Upper lobe of right lung (tissue), 1 donor: ENCODE data around the gene RADIL. TPM values are rescaled to one million over a fixed set of nuclear protein-coding genes. Genes with fewer than 3 reads are reported as not detected.
A peak's percentile ranks its signal among the peaks of the same experiment; 100 is the strongest.

Experiments
- ATAC-seq: fragments of 200-7000 bp; cut with Tn5 transposase; one replicate; pipeline ENCODE4 v1.9.1; 2020; ENCODE audit warnings: mild to moderate bottlenecking, moderate library complexity
- DNase-seq: peaks from one replicate; pipeline ENCODE4 v3.0.0-alpha.2; 2020
- H3K27ac ChIP-seq: fragments of 200-600 bp; one replicate; pipeline ENCODE4 v1.8.0; 2022
- H3K27me3 ChIP-seq: fragments of 200-600 bp; one replicate; pipeline ENCODE4 v1.8.0; 2022; ENCODE audit warnings: mild to moderate bottlenecking
- H3K36me3 ChIP-seq: fragments of 200-600 bp; one replicate; pipeline ENCODE4 v1.8.0; 2022
- H3K4me1 ChIP-seq: fragments of 200-600 bp; one replicate; pipeline ENCODE4 v1.8.0; 2022
- H3K4me3 ChIP-seq: fragments of 200-600 bp; one replicate; pipeline ENCODE4 v1.8.0; 2022; ENCODE audit warnings: mild to moderate bottlenecking
- H3K9me3 ChIP-seq: fragments of 200-600 bp; one replicate; pipeline ENCODE4 v1.8.0; 2022
- intact Hi-C: fragments of 100-400 bp; cut with DNase I; formaldehyde crosslinking; loops from one replicate; pipeline ENCODE4 v1.11.0; 2022
- total RNA-seq: library from RNA; stranded (reverse); fragmentation: NEBNext Ultra II Directional; extraction: Animal tissue kit (Norgen Biotek cat#: 25700); gene quantifications from one replicate; pipeline ENCODE4 v1.2.1, GENCODE V29; 2021
- TF ChIP-seq, protein P1 (sequence below): fragments of 200-600 bp; IDR thresholded peaks from one replicate; pipeline ENCODE4 v1.8.0; 2022; ENCODE audit warnings: antibody characterized with exemption
- donor health status: DM: no; HTN: yes; CAD: no; lungs with severe emphysema.

Gene RADIL
- total RNA-seq, 1 donor from 2014 or later = 7.3 TPM

DNA sequence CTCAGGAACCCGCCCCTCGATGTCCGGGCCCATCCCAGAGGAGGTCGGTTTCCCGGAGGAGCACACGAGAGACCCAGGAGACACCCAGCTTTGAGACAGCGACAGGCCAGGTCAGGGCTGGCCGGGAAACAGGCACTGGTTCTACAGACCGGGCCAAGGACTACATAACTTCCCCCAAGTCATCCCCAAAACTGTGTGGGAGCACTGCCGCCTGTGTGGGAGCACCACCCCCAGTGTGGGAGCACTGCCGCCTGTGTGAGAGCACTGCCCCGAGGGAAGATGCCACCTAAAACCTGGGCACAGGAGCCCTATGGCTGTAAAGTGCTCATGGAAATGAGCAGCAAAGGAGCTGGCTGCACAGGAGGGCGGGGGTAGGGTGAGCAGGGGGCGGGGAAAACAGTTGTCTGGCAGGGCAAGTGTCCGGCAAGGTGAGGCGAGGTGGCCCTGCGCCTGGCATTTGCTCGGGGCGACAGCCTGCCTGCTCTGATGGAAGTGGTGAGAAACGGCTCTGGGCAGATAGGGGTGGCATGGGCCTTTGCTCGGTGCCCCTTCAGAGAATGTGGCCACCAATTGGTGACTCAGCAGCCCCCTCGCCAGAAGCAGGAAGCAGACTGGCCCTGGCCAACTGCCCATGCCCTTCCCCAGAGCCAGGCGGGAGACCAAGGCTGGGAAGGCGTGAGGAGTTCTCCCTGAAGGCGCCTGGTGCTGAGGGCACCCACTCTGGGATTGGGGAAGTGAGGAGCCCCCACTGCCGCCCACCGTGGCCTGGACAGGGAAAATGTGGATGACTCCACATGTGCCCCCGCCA lies 47.9 kb downstream of the RADIL start:
- H3K27ac ChIP-seq = no peak overlapping the region
- intact Hi-C loops = loop anchor here (10.0 kb wide), 1 partner anchor 49 kb away; the partner anchor contains the start of gene RADIL
- TF ChIP-seq, protein P1, sequence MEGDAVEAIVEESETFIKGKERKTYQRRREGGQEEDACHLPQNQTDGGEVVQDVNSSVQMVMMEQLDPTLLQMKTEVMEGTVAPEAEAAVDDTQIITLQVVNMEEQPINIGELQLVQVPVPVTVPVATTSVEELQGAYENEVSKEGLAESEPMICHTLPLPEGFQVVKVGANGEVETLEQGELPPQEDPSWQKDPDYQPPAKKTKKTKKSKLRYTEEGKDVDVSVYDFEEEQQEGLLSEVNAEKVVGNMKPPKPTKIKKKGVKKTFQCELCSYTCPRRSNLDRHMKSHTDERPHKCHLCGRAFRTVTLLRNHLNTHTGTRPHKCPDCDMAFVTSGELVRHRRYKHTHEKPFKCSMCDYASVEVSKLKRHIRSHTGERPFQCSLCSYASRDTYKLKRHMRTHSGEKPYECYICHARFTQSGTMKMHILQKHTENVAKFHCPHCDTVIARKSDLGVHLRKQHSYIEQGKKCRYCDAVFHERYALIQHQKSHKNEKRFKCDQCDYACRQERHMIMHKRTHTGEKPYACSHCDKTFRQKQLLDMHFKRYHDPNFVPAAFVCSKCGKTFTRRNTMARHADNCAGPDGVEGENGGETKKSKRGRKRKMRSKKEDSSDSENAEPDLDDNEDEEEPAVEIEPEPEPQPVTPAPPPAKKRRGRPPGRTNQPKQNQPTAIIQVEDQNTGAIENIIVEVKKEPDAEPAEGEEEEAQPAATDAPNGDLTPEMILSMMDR = no peak
- no peaks in the 10 kb centered on the region for H3K4me1 ChIP-seq
- no peaks in the 10 kb centered on the region for H3K27me3 ChIP-seq
- no peak for DNase-seq
- no peak overlapping the region for H3K4me3 ChIP-seq
- no peaks in the 10 kb centered on the region for H3K9me3 ChIP-seq
- H3K36me3 ChIP-seq = no peaks in the 10 kb centered on the region
- ATAC-seq = no peak

DNA sequence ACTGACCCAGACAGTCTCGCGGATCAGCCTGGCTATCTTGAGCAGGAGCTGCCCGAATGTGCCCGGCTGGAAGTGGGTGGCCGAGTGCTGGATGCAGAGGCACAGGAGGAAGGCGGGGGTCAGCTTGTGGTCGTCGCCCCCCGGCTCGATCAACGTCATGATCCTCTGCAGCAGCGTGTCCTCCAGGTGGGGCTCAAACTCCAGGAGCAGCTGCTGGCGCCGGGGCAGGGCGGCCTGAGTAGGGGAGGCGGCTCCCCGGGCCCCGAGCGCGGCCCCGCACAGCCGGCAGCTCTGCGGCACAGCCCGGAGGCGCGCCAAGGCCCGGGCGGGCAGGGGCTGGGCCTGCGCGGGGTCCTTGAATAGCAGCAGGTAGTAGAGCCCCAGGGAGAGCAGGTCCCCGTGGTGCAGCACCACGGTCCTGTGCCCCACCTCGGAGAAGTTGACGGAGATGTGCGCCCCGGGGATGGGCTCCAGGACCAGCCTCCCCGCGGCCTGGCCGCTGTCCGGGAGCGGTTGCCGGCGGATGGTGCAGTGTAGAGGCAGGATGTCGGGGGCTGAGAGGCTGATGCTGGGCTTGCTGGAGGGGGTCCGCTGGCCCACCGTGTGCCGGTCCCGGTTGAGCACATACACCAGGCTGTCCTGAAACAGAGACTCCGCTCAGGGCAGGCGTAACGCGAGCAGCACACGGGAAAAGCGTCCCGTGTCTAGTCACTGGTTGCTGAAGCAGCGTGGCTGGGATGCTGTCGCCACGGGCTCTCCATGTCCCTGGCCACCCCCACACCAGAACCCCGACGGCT lies 48.7 kb downstream of the RADIL start:
- Histone ChIP-seq H3K27ac (no peak overlapping the region), H3K36me3 (no peaks in the 10 kb centered on the region), H3K4me1 (no peaks in the 10 kb centered on the region), H3K4me3 (no peak overlapping the region), H3K9me3 (no peaks in the 10 kb centered on the region), H3K27me3 (no peaks in the 10 kb centered on the region)
- intact Hi-C loops = loop anchor here (10.0 kb wide), 1 partner anchor 50 kb away; the partner anchor contains the start of gene RADIL
- ATAC-seq = no peak
- TF ChIP-seq, protein P1 = no peak
- DNase-seq = peak; percentile 48

DNA sequence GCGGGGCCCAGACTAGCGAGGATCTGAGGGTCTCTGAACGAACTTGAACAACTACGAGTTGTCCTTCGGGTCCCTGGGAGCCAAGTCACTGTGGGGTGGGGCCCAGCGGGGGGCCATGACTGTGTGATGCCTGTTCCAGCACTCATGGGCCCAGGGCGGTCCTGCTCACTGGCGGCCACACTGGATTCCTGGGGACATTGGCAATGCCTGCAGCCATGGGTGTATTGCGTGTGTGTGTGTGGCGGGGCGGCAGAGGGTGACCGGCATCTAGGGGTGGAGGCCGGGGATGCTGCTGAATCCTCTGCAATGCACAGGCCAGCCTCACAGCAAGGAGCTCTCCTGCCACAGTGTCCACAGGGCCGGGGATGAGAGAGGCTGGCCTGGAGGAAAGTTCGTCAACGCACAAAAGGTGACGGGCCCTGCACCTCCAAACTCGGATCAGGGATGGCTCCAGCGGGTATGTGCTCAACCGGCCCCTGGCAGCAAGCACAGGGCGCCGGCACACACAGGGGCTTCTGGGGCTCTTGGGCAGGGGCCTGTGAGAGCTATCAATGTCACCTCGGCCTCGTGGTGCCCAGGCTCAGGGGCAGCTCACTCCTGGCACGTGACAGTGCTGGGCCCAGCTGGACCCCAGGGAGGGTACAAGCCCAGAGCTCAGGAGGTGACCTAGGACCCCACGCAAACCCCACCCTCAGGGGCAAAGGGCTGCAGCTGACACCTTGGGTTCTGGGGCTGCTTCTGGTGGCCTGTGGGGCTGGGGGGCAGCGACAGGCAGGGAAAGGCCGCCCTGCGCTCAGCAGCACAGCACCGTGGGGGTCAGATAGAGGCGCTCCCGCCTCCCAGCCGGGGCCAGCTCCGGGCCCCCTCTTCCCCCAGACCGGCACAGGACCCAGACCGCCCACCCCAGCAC lies 49.6 kb downstream of the RADIL start:
- Histone ChIP-seq H3K4me1 (no peaks in the 10 kb centered on the region), H3K27me3 (no peaks in the 10 kb centered on the region), H3K27ac (no peak overlapping the region), H3K36me3 (no peaks in the 10 kb centered on the region), H3K9me3 (no peaks in the 10 kb centered on the region), H3K4me3 (no peak overlapping the region)
- peak; percentile 63 for DNase-seq
- no peak for ATAC-seq
- TF ChIP-seq, protein P1 = no peak
- intact Hi-C loops = loop anchor here (10.0 kb wide), 1 partner anchor 51 kb away; the partner anchor contains the start of gene RADIL

DNA sequence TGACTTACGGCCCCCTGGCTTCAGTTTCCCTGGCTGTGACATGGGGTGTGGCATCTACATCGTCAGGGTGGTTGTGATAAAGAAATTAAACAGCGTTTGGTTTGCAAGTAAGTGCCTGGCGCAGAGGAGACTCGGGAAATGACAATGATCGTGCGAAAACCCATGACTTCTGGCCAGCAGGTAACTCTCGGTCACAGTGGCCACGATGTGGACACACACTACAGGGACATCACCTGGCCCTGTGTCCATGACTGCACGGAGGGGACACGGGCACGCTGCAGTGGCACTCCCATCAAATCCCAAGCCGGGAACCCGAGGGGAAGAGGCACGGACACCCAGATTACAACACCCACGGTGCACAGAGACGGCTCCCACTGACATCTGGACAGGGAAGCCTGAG lies 50.3 kb downstream of the RADIL start:
- ATAC-seq (no peak), DNase-seq (no peak)
- H3K9me3 ChIP-seq = no peaks in the 10 kb centered on the region
- no peak overlapping the region for H3K4me3 ChIP-seq
- intact Hi-C loops = loop anchor here (10.0 kb wide), 1 partner anchor 52 kb away; the partner anchor contains the start of gene RADIL
- H3K36me3 ChIP-seq = no peaks in the 10 kb centered on the region
- TF ChIP-seq, protein P1 = no peak
- H3K27me3 ChIP-seq = no peaks in the 10 kb centered on the region
- no peaks in the 10 kb centered on the region for H3K4me1 ChIP-seq
- H3K27ac ChIP-seq = no peak overlapping the region

DNA sequence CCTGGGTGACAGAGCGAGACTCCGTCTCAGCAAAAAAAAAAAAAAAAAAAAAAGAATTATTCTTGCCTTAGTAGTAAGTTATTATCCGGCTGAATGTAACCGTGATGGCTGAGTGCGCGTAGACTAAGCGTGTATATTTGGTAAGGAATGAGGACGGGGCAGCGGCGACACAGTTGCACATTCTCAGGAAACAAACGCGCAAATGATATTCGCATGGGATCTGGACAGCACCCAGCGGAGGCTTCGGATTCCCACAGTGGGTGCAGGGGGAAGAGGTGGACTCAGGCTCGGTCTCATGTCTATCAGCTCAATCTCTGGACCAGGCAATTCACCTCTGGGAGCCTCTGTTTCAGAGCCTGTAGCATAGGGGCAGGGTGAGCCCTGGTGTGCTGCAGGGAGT lies 50.8 kb downstream of the RADIL start:
- intact Hi-C loops = loop anchor here (10.0 kb wide), 1 partner anchor 52 kb away; the partner anchor contains the start of gene RADIL
- TF ChIP-seq, protein P1 = no peak
- DNase-seq (no peak), ATAC-seq (no peak)
- Histone ChIP-seq H3K27me3 (no peaks in the 10 kb centered on the region), H3K4me1 (no peaks in the 10 kb centered on the region), H3K4me3 (no peak overlapping the region), H3K27ac (no peak overlapping the region), H3K9me3 (no peaks in the 10 kb centered on the region), H3K36me3 (no peaks in the 10 kb centered on the region)
